Peyer's patch (tissue), 4 donors: ENCODE data around the gene PPP1R12B.
"Not testable (repeated sequence)": the region's sequence is repeated elsewhere in the genome, so short reads cannot be mapped to it uniquely, and the experiment has no call there.

ENCODE experiments used
- POLR2A ChIP-seq, 2 donors: fragments of 450-650 bp; IDR thresholded peaks; one replicate each; pipeline ENCODE4 v1.5.1; 2017; ENCODE audit warnings: antibody characterized with exemption in 2 of 2, mild to moderate bottlenecking in 2 of 2, moderate library complexity in 2 of 2
- TF ChIP-seq, protein P1 (sequence below), 6 experiments: fragments of 450-650 bp in 4 of 6; fragments of 200-600 bp in 2 of 6; sonication (generic) in 1 of 6; IDR thresholded peaks; one replicate each; pipeline ENCODE4 v1.5.1; 2017 to 2019; ENCODE audit warnings: antibody characterized with exemption in 6 of 6, mild to moderate bottlenecking in 3 of 6, moderate library complexity in 1 of 6

DNA sequence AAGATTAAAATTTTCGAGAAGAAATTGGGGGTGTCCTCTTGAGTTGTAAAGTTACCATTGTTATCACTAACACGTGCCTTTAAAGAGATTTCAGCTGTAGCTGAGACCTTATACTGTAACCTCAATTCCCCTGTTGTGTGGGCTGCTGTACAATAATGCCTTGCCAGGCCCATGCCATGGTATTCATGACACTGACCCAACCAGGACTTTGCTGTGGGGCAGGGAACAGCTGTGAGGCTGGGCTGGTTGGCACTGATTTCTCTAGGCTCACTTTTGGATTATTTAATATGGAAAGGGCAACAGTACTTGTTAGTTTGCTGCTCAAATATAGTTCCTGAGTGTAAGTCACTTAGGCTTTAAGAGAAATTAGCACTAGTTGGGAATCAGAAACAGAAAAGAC, 54.9 kb downstream of the PPP1R12B start:
- TF ChIP-seq, protein P1, sequence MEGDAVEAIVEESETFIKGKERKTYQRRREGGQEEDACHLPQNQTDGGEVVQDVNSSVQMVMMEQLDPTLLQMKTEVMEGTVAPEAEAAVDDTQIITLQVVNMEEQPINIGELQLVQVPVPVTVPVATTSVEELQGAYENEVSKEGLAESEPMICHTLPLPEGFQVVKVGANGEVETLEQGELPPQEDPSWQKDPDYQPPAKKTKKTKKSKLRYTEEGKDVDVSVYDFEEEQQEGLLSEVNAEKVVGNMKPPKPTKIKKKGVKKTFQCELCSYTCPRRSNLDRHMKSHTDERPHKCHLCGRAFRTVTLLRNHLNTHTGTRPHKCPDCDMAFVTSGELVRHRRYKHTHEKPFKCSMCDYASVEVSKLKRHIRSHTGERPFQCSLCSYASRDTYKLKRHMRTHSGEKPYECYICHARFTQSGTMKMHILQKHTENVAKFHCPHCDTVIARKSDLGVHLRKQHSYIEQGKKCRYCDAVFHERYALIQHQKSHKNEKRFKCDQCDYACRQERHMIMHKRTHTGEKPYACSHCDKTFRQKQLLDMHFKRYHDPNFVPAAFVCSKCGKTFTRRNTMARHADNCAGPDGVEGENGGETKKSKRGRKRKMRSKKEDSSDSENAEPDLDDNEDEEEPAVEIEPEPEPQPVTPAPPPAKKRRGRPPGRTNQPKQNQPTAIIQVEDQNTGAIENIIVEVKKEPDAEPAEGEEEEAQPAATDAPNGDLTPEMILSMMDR (IDR thresholded peaks at IDR 0.05), result not testable (repeated sequence)
- TF ChIP-seq POLR2A (IDR thresholded peaks at IDR 0.05), result not testable (repeated sequence)
